GM18499 (cell line): ENCODE measurements around the gene ZNF165.
"Not testable (repeated sequence)": the region's sequence is repeated elsewhere in the genome, so short reads cannot be mapped to it uniquely, and the experiment has no call there.

Experiments used
- ATAC-seq: cut with Tn5 transposase; IDR thresholded peaks from one replicate; pipeline ENCODE4 v1.9.1; 2021; ENCODE audit warnings: moderate number of reproducible peaks; ENCODE audit not compliant: insufficient read depth, unreplicated experiment

The ZNF165 gene

DNA sequence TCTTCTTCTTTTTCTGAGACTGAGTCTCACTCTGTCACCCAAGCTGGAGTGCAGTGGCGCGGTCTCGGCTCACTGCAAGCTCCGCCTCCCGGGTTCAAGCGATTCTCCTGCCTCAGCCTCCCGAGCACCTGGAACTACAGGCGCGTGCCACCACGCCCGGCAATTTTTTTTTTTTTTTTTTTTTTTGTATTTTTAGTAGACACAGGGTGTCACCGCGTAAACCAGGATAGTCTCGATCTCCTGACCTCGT is at the start of gene ZNF165:
TSS of gene ZNF165 (plus strand) at position 188 of the 250 bp plus-strand sequence. CDS start 4,913 bp downstream, outside the sequence.
- not testable (repeated sequence) for ATAC-seq

DNA sequence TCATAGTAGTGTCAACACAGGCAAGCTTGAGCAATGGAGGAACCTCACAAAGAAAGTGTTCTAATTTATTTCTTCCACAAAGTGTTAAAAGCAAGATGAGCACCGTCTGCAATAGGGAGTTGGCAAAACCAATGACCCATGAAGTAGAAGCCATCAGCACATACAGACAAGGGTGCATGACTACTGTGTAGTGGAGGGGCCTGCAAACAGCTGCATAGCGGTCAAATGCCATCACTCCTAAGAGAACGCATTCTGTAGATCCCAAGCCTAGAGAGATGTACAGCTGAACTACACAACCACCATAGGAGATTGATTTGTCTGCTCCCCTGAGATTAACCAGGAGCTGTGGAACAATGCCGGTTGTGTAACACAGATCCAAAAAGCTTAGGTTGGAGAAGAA is 26.8 kb upstream of the ZNF165 start:
- no peak for ATAC-seq

GRCh38 chr6:28060405-28060804 is 20.0 kb upstream of the ZNF165 start:
- ATAC-seq, result no peak

GRCh38 chr6:28064272-28064671 is 16.1 kb upstream of the ZNF165 start:
- ATAC-seq, result no peak

GRCh38 chr6:28068067-28068466 is 12.3 kb upstream of the ZNF165 start:
- ATAC-seq, result no peak

DNA sequence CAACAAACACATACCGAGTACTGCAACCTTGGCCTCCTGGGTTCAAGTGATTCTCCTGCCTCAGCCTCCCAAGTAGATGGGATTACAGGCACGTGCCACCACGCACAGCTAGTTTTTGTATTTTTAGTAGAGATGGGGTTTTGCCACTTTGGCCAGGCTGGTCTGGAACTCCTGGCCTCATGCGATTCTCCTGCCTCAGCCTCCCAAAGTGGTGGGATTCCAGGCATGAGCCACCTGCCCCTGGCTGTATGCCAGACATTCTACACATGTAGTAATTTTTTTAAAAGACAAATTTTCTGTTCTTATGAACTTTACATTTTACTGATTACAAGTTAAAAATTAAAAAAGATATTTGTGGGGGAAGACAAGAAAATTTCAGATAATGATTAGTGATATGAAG is 9.4 kb upstream of the ZNF165 start:
- not testable (repeated sequence) for ATAC-seq

DNA sequence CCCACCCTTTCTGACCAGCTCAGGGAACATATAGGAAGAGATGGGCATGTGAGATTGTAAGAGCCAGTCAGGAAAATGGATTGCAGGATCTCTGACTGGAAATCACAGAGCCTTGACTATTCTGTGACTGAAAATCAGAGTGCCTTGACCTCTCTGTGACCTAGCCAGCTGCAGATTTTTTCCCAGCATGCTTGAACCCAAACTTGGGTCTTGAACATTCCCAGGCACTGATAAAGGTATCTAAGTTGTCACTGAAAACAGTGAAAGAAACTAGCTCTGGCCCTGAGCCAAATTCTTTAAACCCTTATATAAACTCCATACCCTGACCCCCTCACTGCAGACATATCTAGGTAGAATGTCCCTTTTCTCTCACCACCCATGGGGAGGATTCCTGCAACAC is 2.3 kb upstream of the ZNF165 start:
- no peak for ATAC-seq

DNA sequence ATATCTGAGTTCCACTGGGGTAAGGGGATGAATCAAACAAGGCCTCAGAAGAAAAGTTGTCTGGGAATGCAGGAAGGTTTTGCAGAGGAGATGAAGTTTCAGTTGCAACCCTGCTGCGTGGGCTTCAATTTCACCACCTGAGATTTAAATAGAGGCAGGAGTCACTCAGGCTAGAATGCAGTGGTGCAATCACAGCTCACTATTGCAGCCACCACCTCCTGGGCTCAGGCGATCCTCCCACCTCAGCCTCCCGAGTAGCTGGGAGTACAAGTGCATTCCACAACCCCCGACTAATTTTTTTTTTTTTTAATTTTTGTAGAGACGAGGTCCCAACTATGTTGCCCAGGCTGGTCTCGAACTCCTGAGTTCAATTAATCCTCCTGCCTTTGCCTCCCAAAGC is 1.5 kb upstream of the ZNF165 start:
- no peak for ATAC-seq

DNA sequence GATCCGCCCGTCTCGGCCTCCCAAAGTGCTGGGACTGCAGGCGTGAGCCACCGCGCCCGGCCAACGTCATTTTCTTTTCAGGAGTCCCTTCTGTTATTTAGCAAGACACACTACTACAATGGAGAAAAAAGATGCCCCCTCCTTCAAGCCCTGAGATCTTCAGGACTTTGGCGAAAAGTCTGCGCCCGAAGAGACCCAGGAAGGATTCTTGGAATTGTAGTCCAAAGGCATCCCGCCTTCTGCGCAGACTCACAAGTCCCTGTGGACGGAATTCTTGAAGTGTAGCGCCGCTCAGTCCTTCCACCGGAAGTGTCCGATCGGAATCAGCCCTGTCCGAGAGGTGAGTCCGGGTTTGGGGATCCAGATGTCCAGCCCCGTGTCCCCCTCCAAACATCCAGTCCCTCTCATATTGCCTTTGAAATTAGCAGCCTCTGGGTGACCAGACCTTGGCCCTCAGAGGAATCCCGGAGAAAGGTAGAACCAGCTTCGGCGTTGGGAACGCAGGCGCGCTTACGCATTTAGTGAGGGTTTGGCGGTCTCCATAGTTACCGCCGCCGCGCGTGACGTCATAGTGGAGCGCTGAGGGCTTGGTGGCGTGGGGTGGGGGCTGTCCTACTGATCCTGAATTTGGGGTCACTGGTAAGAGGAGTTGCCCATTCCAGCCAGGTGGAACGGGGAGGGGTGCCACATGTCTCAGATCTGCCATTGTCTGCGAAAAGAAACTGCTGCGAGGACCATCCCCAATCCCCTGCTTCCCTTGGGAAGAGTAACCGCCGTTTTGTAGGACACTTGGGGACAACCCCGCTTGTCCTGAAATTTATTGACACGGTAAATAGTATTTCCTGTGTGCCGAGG is 490 bp downstream of the ZNF165 start:
- ATAC-seq, result peak; percentile 38

DNA sequence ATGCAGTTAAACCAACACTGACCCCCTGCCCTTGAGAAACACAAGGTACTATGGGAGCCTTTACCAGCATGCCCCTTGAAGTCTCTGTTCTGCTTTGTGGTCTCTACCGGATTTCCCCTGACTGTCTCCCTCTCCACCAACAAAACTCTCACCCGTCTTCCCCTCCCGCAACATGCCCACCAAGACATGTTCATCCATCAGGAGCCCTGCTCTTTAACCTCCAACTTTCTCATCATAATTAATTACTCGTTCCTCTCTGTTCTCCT is 1.1 kb downstream of the ZNF165 start:
- ATAC-seq, result peak; percentile 31

- ATAC-seq, result no peak
These were observed 2.6 kb downstream of the ZNF165 start for GRCh38 chr6:28082939-28083338.

DNA sequence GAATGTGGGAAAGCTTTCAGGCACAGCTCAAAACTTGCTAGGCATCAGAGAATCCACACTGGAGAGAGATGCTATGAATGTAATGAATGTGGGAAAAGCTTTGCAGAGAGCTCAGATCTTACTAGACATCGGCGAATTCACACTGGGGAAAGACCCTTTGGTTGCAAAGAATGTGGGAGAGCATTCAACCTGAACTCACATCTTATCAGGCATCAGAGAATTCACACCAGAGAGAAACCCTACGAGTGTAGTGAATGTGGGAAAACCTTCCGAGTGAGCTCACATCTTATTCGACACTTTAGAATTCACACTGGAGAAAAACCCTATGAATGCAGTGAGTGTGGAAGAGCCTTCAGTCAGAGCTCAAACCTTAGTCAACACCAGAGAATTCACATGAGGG is 8.7 kb downstream of the ZNF165 start:
- ATAC-seq, result no peak

- no peak for ATAC-seq
These were observed 10.7 kb downstream of the ZNF165 start for GRCh38 chr6:28090917-28091586.

DNA sequence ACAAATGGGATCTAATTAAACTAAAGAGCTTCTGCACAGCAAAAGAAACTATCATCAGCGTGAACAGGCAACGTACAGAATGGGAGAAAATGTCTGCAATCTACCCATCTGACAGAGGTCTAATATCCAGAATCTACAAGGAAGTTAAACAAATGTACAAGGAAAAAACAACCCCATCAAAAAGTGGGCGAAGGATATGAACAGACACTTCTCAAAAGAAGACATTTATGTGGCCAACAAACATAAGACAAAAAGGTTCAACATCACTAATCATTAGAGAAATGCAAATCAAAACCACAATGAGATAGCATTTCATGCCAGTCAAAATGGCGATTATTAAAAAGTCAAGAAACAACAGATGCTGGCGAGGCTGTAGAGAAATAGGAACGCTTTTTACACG is 21.9 kb downstream of the ZNF165 start:
- not testable (repeated sequence) for ATAC-seq

GRCh38 chr6:28102699-28103098 is 22.3 kb downstream of the ZNF165 start:
- not testable (repeated sequence) for ATAC-seq

- ATAC-seq, result peak; percentile 86
These were observed 24.2 kb downstream of the ZNF165 start for GRCh38 chr6:28104392-28105244.

DNA sequence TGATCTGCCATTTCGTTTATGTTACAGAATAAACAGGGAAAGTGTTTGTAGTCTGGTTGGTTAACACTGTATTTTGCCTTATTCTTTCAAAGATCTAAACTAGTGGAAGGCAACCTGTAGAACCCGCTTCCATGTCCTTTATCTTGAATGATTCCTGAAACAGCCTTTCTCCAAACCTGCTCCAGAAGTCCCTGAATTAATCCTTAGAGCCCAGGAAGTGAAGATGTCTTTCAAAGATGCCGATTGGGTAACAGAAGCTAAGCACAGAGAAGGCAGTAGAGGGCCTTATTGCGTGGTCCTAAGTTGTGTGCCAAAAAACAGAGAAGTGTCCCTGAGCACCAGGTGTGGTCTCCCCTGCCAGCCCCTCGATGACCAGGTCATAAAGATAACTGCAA is 24.9 kb downstream of the ZNF165 start:
- ATAC-seq, result no peak

- ATAC-seq, result no peak
These were observed 27.1 kb downstream of the ZNF165 start for GRCh38 chr6:28107506-28107905.

GRCh38 chr6:28111964-28112363 is 31.6 kb downstream of the ZNF165 start:
- ATAC-seq, result no peak

- ATAC-seq, result no peak
These were observed 35.4 kb downstream of the ZNF165 start for GRCh38 chr6:28115799-28116198.

DNA sequence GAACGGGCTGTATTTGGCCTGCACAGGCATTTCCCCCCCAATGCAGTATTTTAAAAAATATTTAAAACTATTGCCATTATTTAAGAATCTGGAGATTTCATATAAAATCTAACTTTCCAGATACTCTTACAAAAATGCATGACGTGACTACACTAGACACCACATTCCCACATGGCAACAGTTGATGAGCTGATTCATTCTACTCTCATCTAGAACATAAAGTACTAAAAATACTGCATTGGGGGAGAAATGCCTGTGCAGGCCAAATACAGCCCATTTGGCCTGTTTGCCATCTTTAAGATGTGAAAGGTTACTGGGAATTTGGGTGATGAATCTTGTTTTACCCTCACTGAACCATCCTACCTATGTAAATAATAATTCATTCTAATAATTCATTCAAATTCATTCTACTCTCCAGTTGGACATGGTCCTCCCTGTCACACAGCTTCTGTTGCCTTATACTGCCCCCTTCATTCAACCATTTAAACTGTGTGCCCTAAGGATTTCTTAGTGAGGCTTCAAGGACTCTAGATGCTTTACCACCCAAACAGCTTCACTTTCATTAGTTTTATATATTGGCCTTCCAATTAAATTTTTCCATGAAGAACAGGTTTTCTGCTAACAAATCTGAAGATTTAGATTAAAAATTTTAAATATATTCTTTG is 37.1 kb downstream of the ZNF165 start:
- no peak for ATAC-seq
